Embryonic facial prominence (tissue), 1 donor: ENCODE measurements around the gene FAIM2.

Experiments
- DNase-seq: peaks from one replicate; pipeline ENCODE4 v3.0.0-alpha.2; 2016; ENCODE audit errors: extremely low spot score

The FAIM2 gene

GRCh38 chr12:49894751-49895148 is 8.9 kb downstream of the FAIM2 start:
- DNase-seq = no peak

DNA sequence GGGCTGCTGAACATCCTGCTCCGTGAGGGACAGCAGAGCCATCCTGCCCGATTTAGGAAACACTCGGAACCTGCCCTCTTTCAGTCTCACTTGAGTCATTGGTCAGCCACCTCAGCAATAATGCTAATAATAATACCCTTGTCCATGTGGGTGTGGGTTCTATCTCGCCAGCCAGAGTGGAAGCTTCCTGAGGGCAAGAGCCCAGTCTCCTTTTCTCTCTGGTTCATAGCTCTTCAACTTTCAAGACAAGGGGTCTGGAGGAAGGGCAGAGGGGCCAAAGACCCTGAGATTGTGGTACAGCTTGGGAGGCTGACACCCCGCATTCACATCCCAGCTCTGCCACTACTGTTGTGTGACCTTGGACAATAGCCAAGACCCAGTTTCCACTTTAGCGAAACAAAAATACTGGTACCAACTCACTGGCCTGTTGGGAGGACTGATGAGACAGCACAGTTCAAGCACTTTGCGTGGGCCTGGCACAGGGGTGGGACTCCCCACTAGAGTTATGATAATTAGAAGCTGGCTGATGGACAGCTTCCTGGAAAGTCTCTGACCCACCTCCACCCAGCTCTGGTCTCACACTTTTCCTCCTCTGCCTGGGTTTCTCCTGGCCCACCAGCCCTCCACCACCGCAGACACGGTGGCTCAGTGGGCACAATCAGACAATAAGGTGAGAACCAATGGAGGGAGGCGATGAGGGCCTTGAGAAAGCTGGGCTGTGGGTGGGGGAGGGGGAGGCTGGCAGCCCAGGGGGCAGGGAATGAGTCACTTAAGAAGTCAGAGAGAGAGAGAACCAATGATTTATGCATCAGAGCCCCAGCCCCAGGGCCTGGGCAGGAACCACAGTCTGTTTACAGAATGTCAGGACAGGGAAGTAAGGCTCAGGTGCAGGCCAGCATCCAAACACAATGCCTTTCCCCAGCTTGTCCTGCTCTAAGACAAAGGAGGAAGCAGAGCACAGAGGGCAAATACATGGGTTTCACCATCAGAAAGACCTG is 9.6 kb downstream of the FAIM2 start:
- no peak for DNase-seq

GRCh38 chr12:49892732-49893317 is 10.9 kb downstream of the FAIM2 start:
- no peak for DNase-seq

DNA sequence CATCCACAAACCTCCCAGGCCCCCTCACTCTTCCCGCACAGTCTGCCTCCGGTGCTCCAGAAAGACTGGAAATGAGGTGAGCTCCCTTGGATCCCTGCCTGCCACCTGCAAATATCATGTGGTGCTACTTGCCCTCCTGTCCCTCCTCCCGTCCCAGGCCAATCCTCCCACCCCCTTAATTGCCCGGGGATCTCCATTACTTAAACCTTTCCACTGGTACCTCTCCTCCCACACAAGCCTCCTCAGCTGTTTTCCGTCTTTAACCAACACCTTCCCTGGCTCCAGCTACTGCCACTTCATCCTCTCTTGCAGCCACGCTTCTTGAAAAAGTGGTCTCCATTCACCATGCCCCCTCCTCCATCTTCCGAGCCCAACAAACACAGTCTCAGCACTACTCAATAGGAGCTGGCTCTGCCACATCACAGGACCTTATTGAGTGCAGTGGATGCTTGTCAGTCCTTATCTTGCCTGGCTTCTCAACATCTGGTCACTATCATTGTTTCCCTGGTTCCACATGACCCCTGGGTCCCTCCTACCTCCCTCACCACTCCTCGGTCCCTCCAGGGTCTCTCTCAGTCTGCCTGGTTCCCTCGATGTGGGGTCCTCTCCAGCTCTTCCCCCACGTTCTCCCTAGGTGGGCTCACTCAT is 11.5 kb downstream of the FAIM2 start:
- DNase-seq = no peak

- DNase-seq = no peak
Observed at GRCh38 chr12:49891476-49891875, 12.2 kb downstream of the FAIM2 start.

GRCh38 chr12:49891012-49891411 is 12.7 kb downstream of the FAIM2 start:
- DNase-seq = no peak

- DNase-seq = no peak
Observed at GRCh38 chr12:49890096-49890461, 13.6 kb downstream of the FAIM2 start.

DNA sequence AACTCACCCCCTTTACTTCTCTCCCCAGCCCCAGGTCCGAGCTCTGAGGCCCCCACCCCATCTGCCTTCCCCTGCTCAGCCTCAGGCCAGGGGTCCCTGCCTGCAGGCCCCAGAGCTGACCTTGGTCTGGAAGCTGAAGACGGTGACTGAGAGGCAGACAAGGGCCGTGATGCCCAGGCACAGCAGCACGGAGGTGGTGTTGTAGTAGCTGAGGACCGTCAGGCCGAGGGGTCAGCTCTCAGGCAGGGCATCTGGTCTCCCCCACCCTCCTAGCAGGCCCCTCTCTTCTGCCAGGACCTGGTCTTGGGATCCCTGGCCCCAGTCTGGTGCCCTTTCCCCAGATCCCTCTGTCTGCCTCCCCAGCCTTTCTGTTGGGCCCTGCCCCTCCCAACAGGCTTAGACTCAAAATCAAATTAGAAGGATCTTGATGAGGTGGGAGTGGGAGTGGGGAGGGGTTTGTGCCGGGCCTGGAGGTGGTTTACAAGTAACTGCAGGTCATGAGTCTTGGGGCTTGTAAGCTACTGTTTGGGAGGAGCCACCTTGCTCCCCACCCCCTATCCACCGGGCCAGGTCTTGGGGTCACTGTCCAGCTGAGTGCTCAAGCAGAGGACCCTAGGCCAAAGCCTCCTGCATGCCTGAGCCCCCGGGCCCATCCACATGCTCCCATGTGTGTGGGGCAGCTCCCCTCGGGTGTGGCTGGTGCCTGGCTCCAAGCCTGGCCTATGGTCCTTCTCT is 14.2 kb downstream of the FAIM2 start:
- no peak for DNase-seq

DNA sequence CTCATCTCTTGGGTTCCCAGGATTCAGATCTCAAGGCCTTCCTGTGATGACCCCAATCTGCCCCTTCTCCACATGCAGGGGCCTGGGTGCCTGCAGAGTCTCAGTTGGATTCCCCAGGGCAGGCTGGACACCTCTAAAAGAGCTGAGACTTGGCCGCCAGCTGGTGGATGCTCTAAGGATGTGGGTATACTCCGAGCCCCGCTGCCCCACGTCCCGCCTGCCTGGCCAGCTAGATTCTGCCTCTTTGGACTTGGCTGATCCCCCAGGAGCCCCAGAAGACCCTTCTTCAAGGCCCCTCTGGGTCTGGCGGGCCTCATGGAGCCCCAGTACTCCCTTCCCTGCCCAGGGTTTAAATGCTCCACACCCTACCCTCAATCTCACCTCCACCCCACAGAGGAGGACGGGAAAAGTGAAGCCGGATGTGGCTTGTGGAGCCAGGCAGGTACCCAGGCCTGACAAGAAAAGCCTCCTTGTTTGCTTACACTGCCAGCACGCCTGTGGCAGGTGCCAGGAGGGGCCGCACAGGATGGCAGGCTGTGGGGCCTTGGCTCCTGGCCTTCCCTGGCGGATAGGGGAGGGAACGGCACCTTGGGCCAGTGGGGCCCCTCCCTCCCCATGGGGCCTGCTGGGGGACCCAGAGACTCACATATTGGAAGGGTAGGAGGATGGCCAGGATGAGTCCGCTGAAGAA is 15.1 kb downstream of the FAIM2 start:
- DNase-seq = no peak

GRCh38 chr12:49887536-49888401 is 15.9 kb downstream of the FAIM2 start:
- DNase-seq = no peak

DNA sequence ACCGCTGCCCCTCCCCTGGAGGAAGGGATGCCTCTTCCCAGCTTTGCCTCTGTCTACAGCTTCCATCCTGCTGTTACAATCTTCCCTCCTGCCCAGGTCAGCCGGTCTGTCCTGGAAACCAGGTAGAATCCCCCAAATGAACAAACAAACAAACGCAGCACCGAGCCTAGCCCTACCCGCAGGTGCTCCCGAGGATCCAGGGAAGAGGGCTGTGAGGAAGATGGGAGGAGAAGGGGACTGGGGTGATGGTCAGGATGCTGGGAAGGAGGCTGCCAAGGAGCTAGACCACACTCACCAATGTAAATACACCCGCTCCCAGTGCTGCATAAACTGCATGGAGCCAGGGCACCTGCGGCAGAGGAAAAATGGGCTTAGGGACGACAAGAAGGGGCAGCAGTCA is 16.6 kb downstream of the FAIM2 start:
- no peak for DNase-seq

DNA sequence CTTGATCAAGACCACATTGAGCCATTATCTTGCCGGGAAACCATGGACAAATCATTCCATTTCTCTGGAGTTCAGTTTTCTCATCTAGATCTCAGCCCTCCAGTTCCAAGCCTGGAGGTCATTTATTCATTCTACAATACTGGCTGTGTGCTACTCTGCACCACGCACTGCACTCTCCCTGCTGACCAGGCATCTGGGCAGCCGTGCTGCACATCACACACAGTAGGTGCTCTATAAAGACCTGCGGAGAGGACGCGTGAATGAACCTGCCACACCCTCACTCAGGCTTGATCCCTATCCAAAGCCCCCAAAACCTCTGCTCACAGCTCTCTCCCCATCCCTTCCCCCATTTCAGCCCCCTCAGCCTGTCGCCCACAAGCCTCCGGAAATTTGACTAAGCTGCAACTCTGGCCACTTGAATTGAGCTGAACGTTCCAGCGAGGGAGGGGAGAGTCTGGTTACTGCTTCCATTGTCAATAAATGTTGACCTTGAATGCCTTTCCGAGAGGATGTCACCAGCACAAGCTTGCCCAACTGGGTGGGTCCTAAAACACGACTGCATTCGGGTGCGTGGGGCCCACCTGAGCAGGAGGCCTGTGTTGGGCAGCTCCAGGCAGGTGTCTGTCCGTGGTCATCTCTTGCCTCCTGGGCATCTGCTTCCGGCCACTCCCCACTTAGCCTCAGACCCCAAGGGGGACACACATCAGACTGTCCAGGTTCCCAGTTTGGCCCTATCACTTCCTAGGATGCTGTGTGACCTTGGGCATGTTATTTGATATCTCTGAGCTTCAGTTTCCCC is 17.8 kb downstream of the FAIM2 start:
- no peak for DNase-seq

- DNase-seq = no peak
Observed at GRCh38 chr12:49885118-49885517, 18.6 kb downstream of the FAIM2 start.

DNA sequence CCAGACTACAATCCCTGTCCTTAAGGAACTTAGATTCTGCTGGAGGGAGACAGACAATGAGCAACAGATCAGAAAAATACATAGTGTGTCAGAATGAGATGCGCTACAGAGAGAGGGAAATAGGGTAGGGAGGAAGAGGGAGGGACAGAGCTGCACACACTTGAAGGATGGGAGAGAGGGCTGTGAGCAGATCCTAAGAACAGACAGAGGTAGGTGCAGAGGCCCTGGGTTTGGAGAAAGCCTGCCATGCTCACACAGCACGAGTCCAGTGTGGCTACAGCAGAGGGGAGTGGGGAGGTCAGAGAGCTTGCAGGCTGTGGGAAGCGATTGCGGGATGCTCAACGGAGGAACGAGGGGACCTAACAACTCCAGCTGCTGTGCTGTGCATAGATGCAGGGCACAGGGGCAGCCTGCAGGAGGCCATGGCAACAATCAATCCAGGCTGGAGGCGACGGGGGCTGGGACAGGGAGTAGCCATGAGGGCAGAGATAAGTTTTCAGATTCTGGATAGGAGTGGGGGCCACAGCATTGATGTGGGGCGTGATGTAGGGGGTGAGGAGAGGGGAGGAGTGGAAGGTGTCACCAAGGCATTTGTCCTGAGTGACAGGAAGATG is 20.7 kb downstream of the FAIM2 start:
- DNase-seq = no peak

DNA sequence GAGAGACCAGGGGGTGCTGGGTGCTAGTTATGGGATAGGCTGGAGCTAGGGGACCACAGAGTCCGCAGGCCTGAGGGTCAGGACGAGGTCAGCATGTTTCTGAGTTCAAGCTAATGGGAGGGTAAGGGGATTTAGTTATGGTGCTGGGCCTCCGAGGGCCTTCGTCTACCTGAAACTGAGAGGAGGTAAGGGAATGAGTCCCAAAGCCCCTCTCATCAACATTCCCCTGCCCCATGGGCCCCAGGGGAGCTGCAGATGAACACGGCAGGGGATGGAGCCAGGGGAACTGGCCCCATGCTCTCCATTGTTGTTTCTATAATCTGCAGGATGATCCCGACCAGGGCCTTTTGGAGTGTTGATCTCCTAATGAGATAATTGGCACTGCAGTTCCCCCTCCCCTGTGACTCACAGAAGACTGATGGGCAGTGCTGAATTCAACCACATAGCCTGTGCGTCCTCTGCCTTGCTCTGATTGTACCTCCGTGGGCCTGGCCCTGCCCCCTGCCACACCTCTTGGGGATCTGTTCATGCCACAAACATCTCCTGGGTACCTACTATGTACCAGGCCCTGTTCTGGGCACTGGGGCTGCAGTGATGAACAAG is 21.4 kb downstream of the FAIM2 start:
- no peak for DNase-seq

DNA sequence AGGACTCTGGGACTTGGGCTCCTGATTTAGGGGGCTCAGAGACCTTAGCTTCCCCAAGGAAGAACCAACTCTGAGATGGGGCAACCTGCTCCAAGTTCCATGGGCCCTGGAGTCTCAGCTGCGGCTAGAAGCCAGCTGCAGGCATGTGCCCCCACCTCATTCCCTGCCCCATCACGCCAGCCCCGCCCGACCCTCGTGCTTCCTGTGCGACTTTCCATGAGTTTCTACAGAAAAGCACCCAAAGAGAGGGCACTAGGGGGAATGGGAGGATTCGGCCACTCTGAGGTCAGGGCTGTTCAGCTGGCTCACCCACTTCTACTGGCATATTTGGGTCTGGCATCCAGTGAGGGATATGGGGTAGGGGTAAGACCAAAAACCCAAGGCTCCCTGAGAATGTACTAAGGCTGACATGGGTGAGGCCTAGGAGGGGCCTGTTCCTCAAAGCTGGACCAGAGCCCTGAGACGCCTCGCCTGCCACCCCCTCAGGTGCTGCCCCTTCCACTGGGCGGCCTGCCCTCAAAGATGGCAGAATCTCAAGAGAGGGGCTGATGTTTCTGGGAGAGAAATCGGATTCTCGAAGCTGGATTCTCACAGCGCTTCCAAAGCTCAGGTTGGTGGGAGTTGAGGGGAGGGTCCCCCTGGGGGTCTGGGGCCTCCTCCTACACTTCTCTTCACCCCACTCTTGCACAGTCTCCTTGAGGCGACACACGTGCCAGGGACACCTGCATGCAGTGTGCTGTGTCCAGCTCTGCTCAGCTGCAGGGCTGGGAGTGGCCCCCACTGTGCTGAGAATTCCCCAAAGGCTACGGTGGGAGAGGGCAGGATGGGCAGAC is 22.1 kb downstream of the FAIM2 start:
- no peak for DNase-seq

GRCh38 chr12:49880756-49881414 is 22.8 kb downstream of the FAIM2 start:
- no peak for DNase-seq
